H9 (cell line): ENCODE measurements around the gene TFR2. TPM values are rescaled to one million over a fixed set of nuclear protein-coding genes. Genes with fewer than 3 reads are reported as not detected.

Experiments used
- DNase-seq: peaks from one replicate; pipeline ENCODE4 v3.0.0-alpha.2; 2017
- H2AFZ ChIP-seq: one replicate; pipeline ENCODE4 v1.6.1; 2013; ENCODE audit warnings: mild to moderate bottlenecking, low read length, control low read depth, moderate library complexity
- H2AK5ac ChIP-seq: 2 replicates; pipeline ENCODE4 v1.6.1; 2013; ENCODE audit warnings: low read length, control low read depth, mixed read lengths; ENCODE audit not compliant: insufficient read length
- H2BK120ac ChIP-seq: one replicate; pipeline ENCODE4 v1.6.1; 2013; ENCODE audit warnings: low read depth, mild to moderate bottlenecking, low read length, control low read depth, inconsistent platforms; ENCODE audit not compliant: poor library complexity, severe bottlenecking
- H2BK12ac ChIP-seq: 2 replicates; pipeline ENCODE4 v1.6.1; 2013; ENCODE audit warnings: low read length, control low read depth, mixed read lengths, low read depth; ENCODE audit not compliant: insufficient read length
- H2BK15ac ChIP-seq: 2 replicates; pipeline ENCODE4 v1.6.1; 2013; ENCODE audit warnings: low read depth, low read length, control low read depth
- H2BK20ac ChIP-seq: one replicate; pipeline ENCODE4 v1.6.1; 2013; ENCODE audit warnings: low read depth, mild to moderate bottlenecking, low read length, control low read depth, inconsistent platforms; ENCODE audit not compliant: poor library complexity, severe bottlenecking
- H2BK5ac ChIP-seq: 2 replicates; pipeline ENCODE4 v1.6.1; 2013; ENCODE audit warnings: low read length, control low read depth, mixed read lengths; ENCODE audit not compliant: insufficient read length
- H3K14ac ChIP-seq: 2 replicates; pipeline ENCODE4 v1.6.1; 2013; ENCODE audit warnings: low read length, control low read depth; ENCODE audit not compliant: insufficient read depth
- H3K18ac ChIP-seq: 2 replicates; pipeline ENCODE4 v1.6.1; 2013; ENCODE audit warnings: low read depth, mild to moderate bottlenecking, mixed read lengths, low read length, control low read depth; ENCODE audit not compliant: insufficient read length
- H3K23ac ChIP-seq: 2 replicates; pipeline ENCODE4 v1.6.1; 2013; ENCODE audit warnings: low read length, control low read depth, mixed read lengths, low read depth; ENCODE audit not compliant: insufficient read length
- H3K23me2 ChIP-seq: 2 replicates; pipeline ENCODE4 v1.6.1; 2013; ENCODE audit warnings: low read depth, mild to moderate bottlenecking, mixed read lengths, low read length, control low read depth; ENCODE audit not compliant: insufficient read length, poor library complexity, severe bottlenecking
- H3K27ac ChIP-seq: 2 replicates; pipeline ENCODE4 v1.5.1; 2013; ENCODE audit warnings: low read length, control low read depth, mixed read lengths, low read depth; ENCODE audit not compliant: insufficient read length
- H3K27me3 ChIP-seq: 2 replicates; pipeline ENCODE4 v1.6.1; 2013; ENCODE audit warnings: low read length, control low read depth, inconsistent platforms; ENCODE audit not compliant: insufficient read depth
- H3K4ac ChIP-seq: 2 replicates; pipeline ENCODE4 v1.6.1; 2013; ENCODE audit warnings: low read depth, mild to moderate bottlenecking, control low read depth, inconsistent platforms, low read length, moderate library complexity
- H3K4me1 ChIP-seq: 2 replicates; pipeline ENCODE4 v1.6.1; 2013; ENCODE audit warnings: low read length, control low read depth, inconsistent platforms; ENCODE audit not compliant: insufficient read depth
- H3K4me2 ChIP-seq: 2 replicates; pipeline ENCODE4 v1.6.1; 2013; ENCODE audit warnings: low read length, control low read depth, mixed read lengths; ENCODE audit not compliant: insufficient read length, insufficient read depth
- H3K56ac ChIP-seq: 2 replicates; pipeline ENCODE4 v1.6.1; 2013; ENCODE audit warnings: low read depth, mild to moderate bottlenecking, mixed read lengths, low read length, control low read depth; ENCODE audit not compliant: insufficient read length
- H3K79me1 ChIP-seq: 2 replicates; pipeline ENCODE4 v1.6.1; 2013; ENCODE audit warnings: low read depth, mild to moderate bottlenecking, moderate library complexity, low read length, control low read depth, inconsistent platforms; ENCODE audit not compliant: insufficient read depth, poor library complexity, severe bottlenecking
- H3K79me2 ChIP-seq: 2 replicates; pipeline ENCODE4 v1.6.1; 2013; ENCODE audit warnings: low read length, control low read depth, inconsistent platforms; ENCODE audit not compliant: insufficient read depth
- H3K9ac ChIP-seq: 2 replicates; pipeline ENCODE4 v1.6.1; 2013; ENCODE audit warnings: low read length, control low read depth, mixed read lengths; ENCODE audit not compliant: insufficient read length; ENCODE audit errors: extremely low read depth
- H3K9me3 ChIP-seq: one replicate; pipeline ENCODE4 v1.6.1; 2013; ENCODE audit warnings: low read depth, low read length, inconsistent platforms; ENCODE audit not compliant: control insufficient read depth
- H3T11ph ChIP-seq: one replicate; pipeline ENCODE4 v1.6.1; 2013; ENCODE audit warnings: mild to moderate bottlenecking, low read length, control low read depth, inconsistent platforms
- H4K20me1 ChIP-seq: one replicate; pipeline ENCODE4 v1.6.1; 2013; ENCODE audit not compliant: control insufficient read depth, insufficient read length, insufficient read depth
- H4K5ac ChIP-seq: 2 replicates; pipeline ENCODE4 v1.6.1; 2013; ENCODE audit warnings: low read depth, mild to moderate bottlenecking, mixed read lengths, low read length, control low read depth; ENCODE audit not compliant: insufficient read length
- H4K8ac ChIP-seq: replicated peaks from 2 replicates; pipeline ENCODE4 v1.6.1; 2013; ENCODE audit warnings: low read length, control low read depth, mixed read lengths, low read depth; ENCODE audit not compliant: insufficient read length
- H4K91ac ChIP-seq: 2 replicates; pipeline ENCODE4 v1.6.1; 2013; ENCODE audit warnings: low read depth, mild to moderate bottlenecking, moderate library complexity, mixed read lengths, low read length, control low read depth; ENCODE audit not compliant: insufficient read length
- H3K27ac Mint-ChIP-seq, 3 experiments: 2 replicates in 2 of 3; 3 replicates in 1 of 3; pipeline ENCODE4 v1.8.0; 2020 to 2021; ENCODE audit warnings: mixed read lengths in 3 of 3, mild to moderate bottlenecking in 1 of 3, moderate library complexity in 1 of 3
- H3K27me3 Mint-ChIP-seq: 2 replicates; pipeline ENCODE4 v1.8.0; 2021; ENCODE audit warnings: low read depth, mild to moderate bottlenecking, moderate library complexity, mixed read lengths
- H3K36me3 Mint-ChIP-seq, 3 experiments: 2 replicates in 2 of 3; 3 replicates in 1 of 3; pipeline ENCODE4 v1.8.0; 2020 to 2021; ENCODE audit warnings: low read depth in 3 of 3, mixed read lengths in 3 of 3; ENCODE audit not compliant: insufficient read depth in 1 of 3
- H3K4me1 Mint-ChIP-seq, 2 experiments: 2 replicates each; pipeline ENCODE4 v1.8.0; 2020; ENCODE audit warnings: mixed read lengths in 2 of 2
- H3K4me3 Mint-ChIP-seq, 2 experiments: 2 replicates in 1 of 2; 3 replicates in 1 of 2; pipeline ENCODE4 v1.8.0; 2020 to 2021; ENCODE audit warnings: mild to moderate bottlenecking in 2 of 2, mixed read lengths in 2 of 2, moderate library complexity in 1 of 2
- H3K9me3 Mint-ChIP-seq, 2 experiments: 2 replicates in 1 of 2; 3 replicates in 1 of 2; pipeline ENCODE4 v1.8.0; 2020; ENCODE audit warnings: mild to moderate bottlenecking in 2 of 2, mixed read lengths in 2 of 2, moderate library complexity in 1 of 2
- CTCF ChIP-seq: fragments of 200-600 bp; sonication (generic); conservative IDR thresholded peaks from 3 replicates; pipeline ENCODE4 v1.8.0; 2021; ENCODE audit warnings: antibody characterized with exemption, mild to moderate bottlenecking
- WGBS: extraction: QIAGEN DNeasy Blood & Tissue Kit; methylation state at CpG from one replicate; pipeline ENCODE4 v1.1.7; 2013; ENCODE audit warnings: missing lambda C conversion rate, low lambda C conversion rate, mixed read lengths; ENCODE audit not compliant: insufficient read length; ENCODE audit errors: extremely low coverage; 5-methylcytosine and 5-hydroxymethylcytosine counted together
- total RNA-seq: library from RNA; stranded (reverse); gene quantifications from 2 replicates; pipeline ENCODE4 v1.2.1, GENCODE V29; 2021

Gene TFR2
- total RNA-seq, 1 experiment from 2014 or later = 2.3 TPM

- Histone ChIP-seq H3K18ac (no peak overlapping the region), H3K4me1 (no peaks in the 10 kb centered on the region), H2BK15ac (no peak overlapping the region), H3K27ac (no peak overlapping the region), H3K23me2 (no peaks in the 10 kb centered on the region), H4K91ac (no peak overlapping the region), H3K23ac (no peak overlapping the region), H2BK20ac (no peak overlapping the region), H2BK12ac (no peak overlapping the region), H2AFZ (no peak overlapping the region), H3K14ac (no peak overlapping the region), H3T11ph (no peak overlapping the region), H3K4me2 (no peak overlapping the region), H3K9me3 (no peaks in the 10 kb centered on the region), H3K79me2 (no peaks in the 10 kb centered on the region), H3K27me3 (no peaks in the 10 kb centered on the region), H4K5ac (no peak overlapping the region), H4K20me1 (no peaks in the 10 kb centered on the region), H3K4ac (no peak overlapping the region), H2BK5ac (no peak overlapping the region), H4K8ac (no peak overlapping the region), H2AK5ac (no peak overlapping the region), H3K56ac (no peak overlapping the region), H2BK120ac (no peak overlapping the region), H3K79me1 (no peaks in the 10 kb centered on the region), H3K9ac (no peak overlapping the region)
- no peak for DNase-seq
- no peak for TF ChIP-seq CTCF
- no CpG with 5 or more reads among the region's 16 CpGs for WGBS
- Mint-ChIP-seq H3K4me3 (no peak overlapping the region), H3K27ac (peak overlapping the region in 1 of 3 experiments; percentile 9; a peak in 1 of 7 replicates), H3K9me3 (no peaks in the 10 kb centered on the region; a peak in 2 of 5 replicates), H3K4me1 (peaks cover 9 to 11% of the 10 kb centered on the region in 2 experiments), H3K36me3 (no peaks in the 10 kb centered on the region; a peak in 1 of 7 replicates), H3K27me3 (peaks cover 41% of the 10 kb centered on the region)
Observed at GRCh38 chr7:100667331-100668068, 26.1 kb upstream of the TFR2 start.
